NCI-H2107 (cell line): ENCODE data around the gene TLR10.
A peak's percentile ranks its signal among the peaks of the same experiment; 100 is the strongest.
"Not testable (repeated sequence)": the region's sequence is repeated elsewhere in the genome, so short reads cannot be mapped to it uniquely, and the experiment has no call there.

Source experiments
- DNase-seq: peaks from one replicate; lab custom pipeline; 2025; lab: John Stamatoyannopoulos, UW

TLR10 gene

DNA sequence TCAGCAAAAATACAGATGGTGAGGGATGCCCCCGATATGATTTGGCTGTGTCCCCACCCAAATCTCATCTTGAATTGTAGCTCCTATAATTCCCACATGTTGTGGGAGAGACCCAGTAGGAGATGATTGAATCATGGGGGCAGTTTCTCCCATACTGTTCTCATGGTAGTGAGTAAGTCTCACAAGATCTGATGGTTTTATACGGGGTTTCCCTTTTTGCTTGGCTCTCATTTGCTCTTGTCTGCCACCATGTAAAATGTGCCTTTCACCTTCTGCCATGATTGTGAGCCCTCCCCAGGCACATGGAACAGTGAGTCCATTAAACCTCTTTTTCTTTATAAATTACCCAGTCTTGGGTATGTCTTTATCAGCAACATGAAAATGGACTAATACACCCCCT, 15.8 kb downstream of the TLR10 start:
- DNase-seq: not testable (repeated sequence)

DNA sequence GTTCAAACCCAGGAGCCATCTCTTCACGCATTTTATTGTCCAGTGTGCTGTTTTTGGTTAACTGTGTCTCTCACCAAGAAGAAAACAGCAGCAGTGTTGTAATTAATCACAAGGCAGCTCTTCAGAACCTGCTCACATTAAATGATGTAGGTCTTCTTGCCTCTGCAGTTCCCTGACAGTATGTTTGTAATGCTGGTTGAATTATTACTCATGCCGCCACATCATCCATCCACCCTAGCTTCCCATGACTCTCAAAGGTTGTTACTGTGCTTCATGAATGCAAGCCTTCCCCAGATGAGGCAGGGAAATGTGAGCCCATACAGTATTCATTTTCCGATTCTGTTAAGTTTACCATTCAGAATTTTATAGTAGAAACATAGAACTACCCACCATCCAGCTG, 17.4 kb downstream of the TLR10 start:
- no peak for DNase-seq

DNA sequence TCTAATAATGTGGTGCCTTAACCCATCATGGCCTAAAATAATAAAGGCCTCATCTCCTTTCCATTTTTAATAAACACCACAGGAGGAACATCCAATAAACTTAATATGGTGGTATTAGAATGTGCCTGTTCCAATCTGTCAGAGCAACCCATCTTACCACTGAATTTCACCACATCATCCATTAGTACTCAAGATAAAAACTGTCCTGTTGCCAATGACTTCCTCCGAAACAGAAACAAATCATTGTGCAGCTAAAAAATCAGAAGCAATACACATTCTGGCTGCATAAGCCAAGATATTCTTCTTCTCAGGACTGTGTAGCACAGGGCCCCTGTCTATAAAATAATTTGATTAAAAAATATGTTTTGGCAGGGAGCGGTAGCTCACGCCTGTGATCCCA, 18.5 kb downstream of the TLR10 start:
- DNase-seq: no peak

DNA sequence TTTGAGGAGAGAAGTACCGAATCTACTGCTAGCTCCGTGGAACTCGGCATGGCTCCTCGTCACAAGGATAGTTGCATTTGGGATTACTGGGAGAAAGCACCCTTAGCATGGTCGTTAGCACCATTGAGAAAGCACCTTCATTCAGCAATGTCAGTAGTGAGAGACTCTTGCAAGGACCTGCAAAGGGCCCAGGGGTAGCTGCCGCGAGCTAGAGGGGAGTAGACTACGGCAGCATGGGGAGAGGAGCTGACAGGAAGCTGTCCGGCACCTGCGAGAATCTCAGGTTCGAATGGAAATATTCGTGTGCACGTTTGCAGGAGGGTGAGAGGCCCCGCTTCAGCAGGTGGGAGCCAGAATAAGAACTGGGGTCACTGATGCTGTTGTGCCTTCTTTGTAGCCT, 20.2 kb downstream of the TLR10 start:
- no peak for DNase-seq

DNA sequence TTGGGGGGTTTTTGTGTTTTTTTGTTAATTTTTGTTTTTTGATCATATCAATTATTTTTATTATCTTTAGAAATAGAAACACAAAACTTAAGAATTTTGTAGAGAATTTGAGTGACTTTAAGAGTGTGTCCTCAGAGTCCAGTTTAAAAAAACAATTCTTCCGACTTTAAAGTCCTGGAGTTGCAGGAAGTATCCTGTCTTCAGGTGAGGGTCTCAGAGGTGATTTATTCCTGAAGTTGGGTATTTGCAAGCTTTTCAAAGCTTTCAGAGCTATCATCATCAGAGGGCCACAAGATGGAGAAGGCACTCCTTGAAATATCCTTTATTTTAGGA, 23.0 kb downstream of the TLR10 start:
- DNase-seq: no peak

DNA sequence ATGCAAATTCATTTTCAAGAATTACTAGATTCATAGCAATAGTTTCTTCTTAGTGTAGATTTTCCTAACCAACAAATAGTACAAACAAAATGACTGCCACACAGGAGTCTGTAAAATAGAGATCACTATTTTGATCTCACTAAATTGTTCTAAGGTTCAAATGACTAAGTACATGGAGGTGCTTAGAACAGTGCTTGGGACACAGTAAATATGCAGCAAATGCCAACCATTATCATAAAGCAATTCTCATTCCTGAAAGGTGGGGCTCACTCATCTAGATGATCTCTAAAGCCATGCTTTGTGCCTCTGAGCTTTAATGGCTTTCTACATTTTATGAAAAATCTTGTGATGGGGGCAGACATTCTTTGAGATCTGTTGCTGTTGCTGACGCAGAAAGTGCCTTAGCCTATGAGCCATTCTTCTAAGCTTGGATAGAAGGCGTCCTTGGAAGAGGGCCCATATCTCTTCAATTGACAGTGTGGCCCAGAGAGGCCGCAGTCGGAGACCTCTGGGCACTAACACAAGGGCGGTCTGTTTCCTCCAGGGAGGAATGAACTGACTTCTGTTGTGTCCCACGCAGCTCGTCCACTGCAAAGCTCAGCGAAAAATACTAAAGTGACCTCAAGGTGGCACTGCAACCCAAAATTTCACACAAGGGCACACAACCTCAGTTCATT, 23.5 kb downstream of the TLR10 start:
- DNase-seq: no peak

DNA sequence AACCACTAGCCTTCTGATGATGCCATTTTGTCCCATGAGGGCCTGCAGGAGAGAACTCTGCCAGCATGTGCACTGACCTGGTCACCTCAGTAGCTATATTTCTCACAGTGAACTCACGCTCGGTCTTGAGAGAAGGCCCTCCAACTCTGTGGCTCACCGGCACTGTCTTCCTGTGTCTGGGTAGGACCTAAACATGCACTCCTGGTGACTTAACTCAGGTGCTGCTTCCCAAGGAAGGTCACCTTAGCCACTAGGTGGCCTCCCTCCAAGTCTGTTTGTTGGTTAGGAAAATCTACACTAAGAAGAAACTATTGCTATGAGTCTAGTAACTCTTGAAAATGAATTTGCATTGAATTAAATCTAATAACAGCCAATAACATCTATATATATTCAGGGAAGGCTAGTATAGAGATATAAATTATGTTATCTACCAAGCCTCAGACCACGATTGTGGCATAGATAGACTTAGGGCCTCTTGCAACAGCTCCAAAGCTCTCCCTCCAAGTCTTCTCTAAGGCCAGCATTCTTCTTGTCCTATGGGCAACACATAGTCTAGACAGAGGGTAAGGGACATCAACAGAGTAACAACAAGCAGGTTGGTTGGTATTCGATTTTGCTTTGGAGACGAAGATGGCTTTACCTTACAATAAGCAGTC, 24.7 kb downstream of the TLR10 start:
- no peak for DNase-seq

DNA sequence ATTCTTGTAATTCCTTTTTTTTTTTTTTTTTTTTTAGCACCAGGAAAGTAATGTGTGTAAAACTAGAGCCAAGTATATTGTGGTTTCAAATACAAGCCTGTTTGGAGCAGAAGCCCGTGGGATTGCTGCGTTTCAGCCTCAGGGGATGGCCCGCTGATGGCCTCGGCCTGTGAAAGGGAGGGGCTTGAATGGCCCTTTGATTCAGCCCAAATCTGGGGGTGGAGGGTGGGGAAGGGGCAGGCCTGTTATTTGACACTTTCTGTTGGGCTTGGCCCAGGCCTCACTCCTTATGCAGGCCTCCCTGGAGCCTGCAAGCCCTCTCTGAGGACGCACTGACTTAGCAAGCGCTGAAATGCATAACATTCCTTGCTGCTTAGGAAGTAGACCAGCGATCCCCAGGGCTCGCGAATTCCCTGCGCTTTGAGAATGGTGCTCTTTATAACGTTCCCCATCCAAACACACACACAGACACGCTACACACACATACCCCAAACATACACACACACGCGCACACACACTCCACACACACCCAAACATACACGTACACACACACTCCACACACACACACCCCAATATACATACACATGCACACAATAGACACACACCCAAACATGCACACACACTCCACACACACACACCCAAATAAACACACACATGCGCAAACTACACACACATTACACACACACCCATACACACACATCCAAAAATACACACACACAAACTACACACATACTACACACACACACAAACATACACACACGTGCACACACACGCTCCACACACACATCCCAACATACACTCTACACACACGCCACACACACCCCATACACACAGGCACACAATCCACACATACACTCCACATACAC, 29.6 kb downstream of the TLR10 start:
- DNase-seq: peak; percentile 22

DNA sequence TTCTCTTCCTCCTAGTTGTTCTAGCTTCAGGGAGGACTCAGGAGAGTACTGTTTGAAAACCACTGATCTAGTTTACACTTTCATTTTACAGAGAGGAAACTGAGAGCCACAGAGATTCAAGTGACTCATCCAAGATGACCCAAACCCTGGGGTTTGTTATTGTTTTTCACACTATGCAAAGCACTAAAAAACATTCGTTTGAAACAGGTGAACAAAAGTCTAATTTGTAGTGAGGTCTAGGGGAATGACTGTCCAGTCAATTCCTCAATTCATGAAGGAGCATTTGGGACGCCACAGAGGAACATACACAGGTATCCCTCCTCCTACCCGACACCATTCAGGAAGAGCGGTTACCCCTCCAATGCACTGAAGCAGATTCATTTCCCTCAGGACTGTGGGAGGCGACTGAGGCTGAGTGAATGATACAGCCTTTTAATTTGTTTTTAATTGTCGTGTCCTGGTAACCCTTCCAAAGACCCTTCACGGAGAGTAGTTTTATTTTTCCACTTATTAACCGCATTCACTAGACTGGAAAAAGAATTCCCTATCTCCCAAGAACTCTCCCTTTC, 30.3 kb downstream of the TLR10 start:
- no peak for DNase-seq

DNA sequence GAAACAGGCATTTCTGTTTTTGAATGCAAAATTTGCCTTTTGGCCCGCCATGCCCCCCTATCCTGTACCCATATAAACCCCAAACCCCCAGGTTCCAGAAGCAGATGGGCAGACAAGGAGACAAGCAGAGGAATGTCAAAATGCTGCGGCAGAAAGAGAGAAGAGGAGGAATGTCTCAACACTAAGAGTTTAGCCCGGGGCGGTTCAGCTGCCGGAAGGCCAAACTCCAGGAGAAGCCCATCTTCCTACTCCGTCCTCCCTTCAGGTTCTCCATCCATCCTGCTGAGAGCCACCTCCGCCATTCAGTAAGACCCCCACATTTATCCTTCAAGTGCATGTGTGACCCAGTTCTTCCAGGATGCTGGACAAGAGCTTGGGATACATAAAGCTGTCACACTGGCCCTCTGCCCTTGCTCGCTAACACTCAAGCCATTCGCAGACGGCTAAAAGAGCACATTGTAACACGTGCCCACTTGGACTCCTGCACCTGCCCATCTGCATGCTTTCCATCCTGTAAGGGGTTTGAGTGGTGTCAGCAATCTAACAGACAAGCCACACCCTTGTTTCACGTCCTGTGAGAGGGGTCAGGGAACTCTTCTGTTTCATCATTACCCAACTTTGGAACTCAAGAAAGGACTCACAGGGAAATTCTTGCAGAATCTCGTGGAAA, 31.3 kb downstream of the TLR10 start:
- DNase-seq: no peak

DNA sequence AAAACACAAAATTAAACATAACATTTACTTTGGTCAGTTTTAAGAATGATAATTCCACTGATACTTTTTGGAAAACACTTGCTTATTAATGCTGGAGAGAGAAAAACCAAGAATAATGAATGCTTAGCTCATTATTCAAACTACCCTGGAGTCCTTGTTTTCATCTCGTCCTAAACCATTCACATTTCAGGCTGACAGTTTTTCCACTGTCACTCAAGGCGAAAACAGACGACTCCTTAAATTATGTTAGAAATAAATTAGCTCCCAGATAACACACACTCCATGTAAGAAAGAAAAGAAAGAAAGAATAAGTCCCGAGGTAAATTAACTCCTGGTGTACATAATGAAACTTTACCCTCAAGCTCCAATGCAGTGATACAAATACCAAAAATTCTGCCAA, 33.5 kb downstream of the TLR10 start:
- DNase-seq: no peak

DNA sequence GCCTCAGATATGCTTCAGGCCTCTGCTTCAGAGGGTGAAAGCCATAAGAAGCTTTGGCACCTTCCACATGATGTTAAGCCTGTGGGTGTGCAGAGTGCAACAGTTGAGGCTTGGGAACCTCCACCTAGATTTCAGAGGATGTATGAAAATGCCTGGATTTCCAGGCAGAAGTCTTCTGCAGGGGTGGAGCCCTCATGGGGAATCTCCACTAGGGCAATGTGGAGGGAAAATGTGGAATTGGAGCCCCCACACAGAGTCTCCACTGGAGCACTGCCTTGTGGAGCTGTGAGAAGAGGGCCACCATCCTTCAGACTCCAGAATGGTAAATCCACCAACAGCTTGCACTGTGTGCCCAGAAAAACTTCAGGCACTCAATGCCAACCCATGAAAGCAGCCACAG, 35.2 kb downstream of the TLR10 start:
- no peak for DNase-seq

DNA sequence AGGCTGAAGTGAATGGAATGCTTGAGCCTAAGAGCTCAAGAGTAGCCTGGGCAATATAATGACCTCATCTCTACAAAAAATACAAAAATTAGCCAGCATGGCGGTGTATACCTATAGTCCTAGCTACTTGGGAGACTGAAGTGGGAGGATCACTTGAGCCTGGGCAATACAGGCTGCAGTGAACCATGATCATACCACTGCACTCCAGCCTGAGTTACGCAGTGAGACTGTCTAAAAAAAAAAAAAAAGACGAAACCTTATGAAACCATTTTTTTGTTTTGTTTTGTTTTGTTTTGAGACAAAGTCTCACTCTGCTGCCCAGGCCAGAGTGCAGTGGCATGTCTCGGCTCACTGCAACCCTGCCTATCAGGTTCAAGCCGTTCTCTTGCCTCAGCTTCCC, 36.9 kb downstream of the TLR10 start:
- DNase-seq: no peak

DNA sequence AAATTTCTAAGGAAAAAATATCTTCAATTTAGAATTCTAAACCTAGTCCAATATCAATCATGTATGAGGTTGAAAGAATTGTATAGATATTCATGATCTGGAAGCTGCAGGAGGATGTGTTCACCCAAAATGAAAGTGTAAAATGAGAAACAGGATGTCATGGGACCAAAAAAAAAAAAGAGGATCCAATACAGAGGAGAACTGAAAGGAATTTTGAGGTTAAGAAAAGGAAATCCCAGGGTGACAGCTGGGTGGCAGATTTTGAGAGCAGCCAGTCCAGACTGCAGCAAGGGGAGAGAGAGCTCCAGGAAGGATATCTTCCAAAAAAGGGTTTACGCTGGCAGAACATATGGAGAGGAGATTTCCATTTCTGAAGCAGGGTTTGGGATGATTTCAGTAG, 38.9 kb downstream of the TLR10 start:
- DNase-seq: no peak

DNA sequence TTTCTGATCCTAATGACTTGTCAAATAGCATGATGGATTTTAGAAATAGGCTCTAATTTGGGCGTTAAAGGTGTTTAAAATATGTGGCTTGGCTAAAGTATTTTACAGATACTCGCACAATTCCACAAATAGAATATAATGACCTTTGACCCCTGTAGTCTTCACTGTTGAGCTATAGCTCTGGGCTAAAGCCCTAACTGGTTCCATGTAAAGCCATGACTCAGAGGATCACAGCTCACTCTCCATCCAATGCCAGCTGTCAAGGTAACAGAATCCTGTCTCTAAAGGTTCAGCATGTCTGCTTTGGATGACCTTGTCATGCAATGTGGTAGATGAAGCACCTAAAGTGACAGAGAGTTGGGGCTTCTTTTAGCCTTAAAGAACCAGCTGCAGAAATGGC, 42.5 kb downstream of the TLR10 start:
- DNase-seq: no peak

DNA sequence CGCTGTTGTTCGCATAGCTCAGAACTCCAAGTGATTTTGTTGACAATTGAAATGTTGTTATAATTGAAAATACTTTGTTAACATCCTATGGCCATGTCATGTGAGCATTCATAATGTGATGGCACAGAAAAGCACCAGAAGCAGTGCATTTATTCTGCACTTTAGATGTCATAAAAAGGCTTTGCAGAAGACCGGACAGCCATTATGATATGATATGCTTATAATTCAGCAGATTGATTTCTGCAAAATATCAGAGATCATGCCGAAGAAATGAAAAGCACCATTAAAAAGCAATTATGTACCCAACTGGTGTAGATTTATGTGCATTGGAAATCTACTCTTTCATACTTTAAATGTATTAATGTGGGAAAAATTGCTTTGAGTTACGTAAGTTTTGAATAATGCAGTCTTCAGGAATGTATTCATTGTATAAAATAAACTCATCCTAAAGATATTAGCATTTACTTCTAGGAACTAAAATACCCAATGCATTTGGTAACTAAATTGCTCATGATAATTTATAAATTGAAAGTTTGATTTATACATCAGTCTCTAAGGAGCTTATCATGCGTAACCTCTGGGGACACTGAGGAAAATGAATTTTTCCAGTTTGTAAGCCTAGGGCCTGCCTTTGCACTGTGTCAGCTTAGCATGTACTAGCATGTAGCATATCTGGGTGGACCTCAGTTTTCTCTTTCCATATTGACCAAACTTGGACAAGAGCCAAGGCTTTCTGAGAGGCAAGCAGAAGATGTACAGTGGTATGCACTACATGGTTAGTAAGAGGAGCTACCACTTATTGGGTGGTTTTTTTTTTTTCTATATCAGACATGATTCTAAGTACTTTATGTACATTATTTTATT, 43.6 kb downstream of the TLR10 start:
- DNase-seq: no peak

DNA sequence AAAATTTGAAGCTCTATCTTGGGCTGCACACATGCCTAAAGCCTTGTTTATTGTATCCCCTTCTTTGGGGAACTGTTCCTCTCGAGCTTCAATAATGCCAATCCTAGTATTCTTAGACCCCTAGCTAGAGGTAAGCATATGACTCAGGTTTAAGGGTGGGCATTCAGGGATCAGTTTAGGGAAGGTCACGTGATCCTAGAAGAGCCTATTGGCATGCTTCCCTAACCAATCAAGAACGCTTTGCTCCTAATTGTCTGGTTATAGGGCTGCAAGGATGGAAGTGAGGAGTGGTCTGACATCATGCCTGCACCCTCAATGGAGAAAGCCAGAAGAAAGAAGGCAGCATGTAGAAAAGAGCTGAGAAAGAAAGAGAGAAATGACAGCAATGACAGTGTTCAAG, 46.9 kb downstream of the TLR10 start:
- DNase-seq: no peak

DNA sequence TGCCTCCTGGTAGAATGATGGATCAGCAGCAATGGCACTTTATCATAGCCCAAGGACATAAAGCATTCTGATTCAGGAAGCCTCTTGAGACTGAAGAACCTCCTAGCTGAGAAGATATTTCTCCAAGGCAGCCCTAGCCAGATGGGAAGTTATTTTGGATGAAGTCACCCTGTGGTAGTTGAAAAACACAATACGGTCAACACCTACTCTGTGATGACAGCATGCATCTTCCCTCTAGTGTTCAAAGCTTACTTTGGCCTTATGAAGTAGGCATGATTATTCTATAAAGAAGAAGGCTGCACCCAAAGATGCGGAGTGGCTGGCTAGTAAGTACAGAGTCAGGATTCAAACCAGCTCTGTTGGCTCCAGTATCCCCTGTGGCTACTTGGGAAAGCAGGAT, 47.9 kb downstream of the TLR10 start:
- DNase-seq: no peak

DNA sequence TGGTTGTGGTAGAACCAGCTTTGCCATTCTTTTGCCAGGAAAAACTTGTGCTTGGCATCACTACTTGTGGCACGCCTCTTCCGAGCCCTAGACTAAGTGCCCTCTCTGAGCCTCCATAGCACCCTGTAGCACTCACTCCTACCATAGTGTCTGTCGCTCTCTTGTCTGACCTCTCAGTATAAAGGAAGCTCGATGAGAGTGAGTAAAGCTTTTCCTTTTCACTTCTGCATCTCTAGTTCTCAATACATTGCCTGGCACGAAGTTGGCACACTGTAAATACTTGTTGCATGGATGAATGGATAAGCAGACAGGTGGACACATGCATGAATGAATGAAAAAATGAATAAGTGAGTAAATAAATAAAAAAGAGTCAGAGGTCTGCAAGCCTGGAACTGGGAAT, 48.3 kb downstream of the TLR10 start:
- DNase-seq: no peak

DNA sequence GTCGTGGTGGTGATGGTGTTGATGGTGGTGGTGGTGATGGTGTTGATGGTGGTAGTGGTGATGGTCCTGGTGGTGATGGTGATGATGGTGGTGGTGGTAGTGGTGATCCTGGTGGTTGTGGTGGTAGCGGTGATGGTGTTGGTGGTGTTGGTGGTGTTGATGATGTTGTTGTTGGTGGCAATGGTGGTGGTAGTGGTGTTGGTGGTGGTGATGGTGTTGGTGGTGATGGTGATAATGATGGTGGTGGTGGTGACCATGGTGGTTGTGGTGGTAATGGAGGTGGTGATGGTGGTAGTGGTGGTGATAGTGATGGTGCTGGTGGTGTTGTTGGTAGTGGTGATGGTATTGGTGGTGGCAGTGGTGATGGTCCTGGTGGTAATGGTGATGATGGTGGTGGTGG, 49.1 kb downstream of the TLR10 start:
- DNase-seq: no peak

DNA sequence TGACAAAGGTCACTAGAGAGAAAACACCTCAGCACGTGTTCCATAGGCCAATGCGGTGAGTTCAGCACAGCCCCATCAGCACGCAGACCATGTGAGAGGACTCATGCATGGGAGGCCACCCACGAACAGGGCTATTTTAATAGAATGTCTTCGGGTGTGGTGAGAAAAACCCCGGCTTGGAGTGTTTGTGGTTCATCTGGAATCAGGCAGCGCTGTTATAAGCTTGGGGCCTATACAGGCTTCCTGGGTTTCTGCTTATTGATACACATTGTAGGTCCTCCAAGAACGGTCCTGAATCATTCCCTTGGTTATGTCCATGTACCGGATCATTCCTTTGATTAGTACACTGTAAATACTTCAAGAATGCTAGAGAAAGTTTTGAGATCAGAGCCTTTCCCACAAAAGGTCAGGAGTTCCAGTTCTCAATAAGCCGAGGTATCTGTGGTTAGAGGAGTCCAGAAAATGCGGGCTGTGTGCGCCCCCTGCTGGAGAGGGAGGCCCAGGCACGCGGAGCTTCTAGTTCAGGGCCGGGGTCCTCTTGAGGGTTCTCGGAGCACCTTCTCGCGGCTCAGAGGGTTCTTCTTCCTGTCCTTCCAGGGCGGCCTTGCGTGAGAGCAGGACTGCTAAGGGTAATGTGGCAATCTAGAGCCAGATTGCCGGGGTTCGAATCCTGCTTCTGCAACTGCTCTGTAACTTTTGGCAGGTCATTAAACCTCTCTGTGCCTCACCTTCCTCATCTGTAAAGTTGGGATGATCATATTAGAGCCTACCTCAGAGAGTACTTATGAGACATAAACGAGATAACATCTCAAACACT, 51.8 kb downstream of the TLR10 start:
- DNase-seq: peak; percentile 2
